Natural killer cell (primary cell): ENCODE data around the gene LRP6. TPM values are rescaled to one million over a fixed set of nuclear protein-coding genes. Genes with fewer than 3 reads are reported as not detected.

Source experiments
- ATAC-seq, 3 donors: fragments of 150-1000 bp in 2 of 3; fragments of 200-7000 bp in 1 of 3; cut with Tn5 transposase; 1 replicate in 1 of 3; 2 replicates in 2 of 3; pipeline ENCODE4 v1.10.0; 2021; ENCODE audit warnings: mild to moderate bottlenecking in 2 of 3, moderate library complexity in 2 of 3
- DNase-seq, 2 donors: peaks; one replicate each; pipeline versions ENCODE4 v3.0.0 to v3.0.0-alpha.2; 2013 to 2021; ENCODE audit warnings: mixed read lengths in 1 of 2
- H3K27ac ChIP-seq: one replicate; pipeline ENCODE4 v1.5.1; 2013; ENCODE audit warnings: mild to moderate bottlenecking, low read length
- H3K27me3 ChIP-seq: one replicate; pipeline ENCODE4 v1.6.1; 2013; ENCODE audit warnings: low read length; ENCODE audit not compliant: control insufficient read depth, insufficient read depth
- H3K36me3 ChIP-seq: one replicate; pipeline ENCODE4 v1.6.1; 2013; ENCODE audit warnings: low read length; ENCODE audit not compliant: control insufficient read depth, insufficient read depth
- H3K4me1 ChIP-seq: one replicate; pipeline ENCODE4 v1.6.1; 2013; ENCODE audit warnings: low read length; ENCODE audit not compliant: control insufficient read depth, insufficient read depth
- H3K4me3 ChIP-seq: one replicate; pipeline ENCODE4 v1.5.1; 2013; ENCODE audit warnings: low read length
- H3K9me3 ChIP-seq: one replicate; pipeline ENCODE4 v1.6.1; 2013; ENCODE audit warnings: low read length; ENCODE audit not compliant: control insufficient read depth, insufficient read depth
- H3K27ac Mint-ChIP-seq, 2 donors: one replicate each; pipeline ENCODE4 v1.8.0; 2022; ENCODE audit warnings: mild to moderate bottlenecking in 2 of 2, mixed read lengths in 2 of 2, moderate library complexity in 1 of 2
- H3K27me3 Mint-ChIP-seq, 2 donors: one replicate each; pipeline ENCODE4 v1.8.0; 2022; ENCODE audit warnings: low read depth in 2 of 2, mixed read lengths in 2 of 2
- H3K36me3 Mint-ChIP-seq: one replicate; pipeline ENCODE4 v1.8.0; 2022; ENCODE audit warnings: mixed read lengths
- H3K4me1 Mint-ChIP-seq, 2 donors: one replicate each; pipeline ENCODE4 v1.8.0; 2022; ENCODE audit warnings: mixed read lengths in 2 of 2
- H3K4me3 Mint-ChIP-seq: one replicate; pipeline ENCODE4 v1.8.0; 2022; ENCODE audit warnings: mild to moderate bottlenecking, moderate library complexity, mixed read lengths
- H3K9me3 Mint-ChIP-seq, 2 donors: one replicate each; pipeline ENCODE4 v1.8.0; 2022; ENCODE audit warnings: mixed read lengths in 2 of 2
- CTCF ChIP-seq: fragments of 200-600 bp; IDR thresholded peaks from one replicate; pipeline ENCODE4 v1.8.0; 2022; ENCODE audit warnings: antibody characterized with exemption
- WGBS: methylation state at CpG from one replicate; pipeline ENCODE4 v1.1.7; 2013; ENCODE audit warnings: missing lambda C conversion rate; ENCODE audit not compliant: insufficient coverage; 5-methylcytosine and 5-hydroxymethylcytosine counted together
- intact Hi-C: fragments of 100-400 bp; cut with micrococcal nuclease; formaldehyde crosslinking; loops from one replicate; pipeline ENCODE4 v1.14.2; 2022
- total RNA-seq, 4 donors: library from RNA; stranded (reverse); fragments of 120-200 nt in 1 of 4; gene quantifications; one replicate each; pipeline versions ENCODE4 v1.2.3 to v1.2.4, GENCODE V29; 2013 to 2022

The LRP6 gene
- total RNA-seq, 3 donors from 2014 or later (not counting 1 experiment from before 2014, with no cell fraction given), result 0.05 to 0.33 TPM; not detected in 1

DNA sequence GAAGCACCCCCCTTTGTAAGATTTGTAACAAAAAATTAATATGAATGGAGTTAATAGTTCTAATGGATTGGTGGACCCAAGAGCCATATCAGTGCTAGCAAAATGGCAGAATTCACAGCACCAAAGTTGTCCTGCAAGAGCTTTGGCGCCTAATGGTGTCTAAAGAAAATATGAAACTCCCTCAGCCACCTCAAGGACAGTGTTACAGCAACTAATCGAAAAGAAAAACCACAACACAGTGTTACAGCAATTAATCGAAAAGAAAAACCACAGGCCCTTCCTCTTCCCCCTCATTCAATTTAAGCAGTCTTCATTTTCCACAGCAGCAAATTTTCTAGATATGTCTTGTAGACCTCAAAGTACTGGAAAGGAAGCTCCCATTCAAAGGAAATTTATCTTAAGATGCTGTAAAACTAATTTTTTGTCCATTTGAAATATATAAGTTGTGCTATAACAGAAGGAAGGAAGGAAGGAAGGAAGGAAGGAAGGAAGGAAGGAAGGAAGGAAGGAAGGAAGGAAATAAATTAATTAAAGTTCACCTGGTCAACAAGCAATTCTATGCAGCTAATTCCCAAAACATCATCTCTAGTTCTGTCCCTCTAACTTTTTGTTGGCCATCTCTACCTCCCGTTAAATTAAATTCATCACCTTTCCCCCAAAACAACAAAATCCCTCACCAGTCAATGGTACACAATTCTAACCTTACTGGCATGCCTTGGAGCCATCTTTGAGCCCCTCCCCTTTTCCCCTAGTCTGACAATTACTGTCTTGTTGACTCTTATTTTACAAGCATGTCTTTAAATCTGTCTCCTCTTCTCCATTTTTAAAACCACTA, 17.4 kb downstream of the LRP6 start:
- Histone ChIP-seq H3K9me3 (no peaks in the 10 kb centered on the region), H3K27ac (no peak overlapping the region), H3K36me3 (no peaks in the 10 kb centered on the region), H3K4me1 (no peaks in the 10 kb centered on the region), H3K27me3 (no peaks in the 10 kb centered on the region), H3K4me3 (no peak overlapping the region)
- 44% methylated on average over 4 of the region's 4 CpGs for WGBS
- no peak for TF ChIP-seq CTCF
- Mint-ChIP-seq H3K4me3 (no peak overlapping the region), H3K4me1 (no peaks in the 10 kb centered on the region), H3K27me3 (peaks cover 12 to 19% of the 10 kb centered on the region in 2 donors), H3K27ac (no peak overlapping the region), H3K9me3 (no peaks in the 10 kb centered on the region), H3K36me3 (no peaks in the 10 kb centered on the region)
- intact Hi-C loops, result no loop called here
- DNase-seq, result no peak
- no peak for ATAC-seq

DNA sequence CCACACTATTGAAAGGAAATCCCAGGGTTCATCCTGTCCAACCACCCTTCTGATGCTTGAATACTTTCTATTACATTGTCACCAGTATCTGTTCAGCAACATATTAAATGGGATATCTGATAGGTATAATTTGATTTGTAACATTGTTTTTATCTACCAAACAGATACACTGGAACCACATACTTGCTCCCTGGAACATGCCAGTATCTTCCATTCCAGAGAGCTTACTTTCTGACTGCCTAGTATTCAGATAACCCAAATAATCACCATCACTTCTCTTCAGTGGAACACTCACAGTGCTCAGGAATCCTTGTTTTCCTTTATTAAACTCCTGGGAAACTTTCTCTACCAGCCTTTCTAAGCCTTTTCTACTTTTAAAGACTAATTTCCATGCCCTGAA, 19.3 kb downstream of the LRP6 start:
- H3K4me1 ChIP-seq, result no peaks in the 10 kb centered on the region
- no peak overlapping the region for H3K4me3 ChIP-seq
- no peaks in the 10 kb centered on the region for H3K36me3 ChIP-seq
- no peaks in the 10 kb centered on the region for H3K27me3 ChIP-seq
- Mint-ChIP-seq H3K36me3 (no peaks in the 10 kb centered on the region), H3K4me3 (no peak overlapping the region), H3K27ac (no peak overlapping the region), H3K9me3 (no peaks in the 10 kb centered on the region), H3K4me1 (no peaks in the 10 kb centered on the region), H3K27me3 (peaks cover 20 to 31% of the 10 kb centered on the region in 2 donors)
- no peak for TF ChIP-seq CTCF
- no peak overlapping the region for H3K27ac ChIP-seq
- no peak for DNase-seq
- intact Hi-C loops, result no loop called here
- H3K9me3 ChIP-seq, result no peaks in the 10 kb centered on the region
- ATAC-seq, result no peak

GRCh38 chr12:12244341-12244740, 22.5 kb downstream of the LRP6 start:
- H3K27me3 ChIP-seq, result peaks cover 3% of the 10 kb centered on the region
- H3K27ac ChIP-seq, result no peak overlapping the region
- H3K36me3 ChIP-seq, result no peaks in the 10 kb centered on the region
- WGBS, result 95% methylated on average over 10 of the region's 12 CpGs
- H3K4me3 ChIP-seq, result no peak overlapping the region
- no peaks in the 10 kb centered on the region for H3K4me1 ChIP-seq
- intact Hi-C loops, result no loop called here
- no peaks in the 10 kb centered on the region for H3K9me3 ChIP-seq
- Mint-ChIP-seq H3K9me3 (no peaks in the 10 kb centered on the region), H3K27me3 (peaks cover 30 to 52% of the 10 kb centered on the region in 2 donors), H3K4me3 (no peak overlapping the region), H3K36me3 (no peaks in the 10 kb centered on the region), H3K27ac (no peak overlapping the region), H3K4me1 (no peaks in the 10 kb centered on the region)
- no peak for TF ChIP-seq CTCF
- DNase-seq, result no peak
- no peak for ATAC-seq
